Liver (tissue), 9 donors: Measurements from ENCODE around the gene TENT5C. TPM values are rescaled to one million over a fixed set of nuclear protein-coding genes. Genes with fewer than 3 reads are reported as not detected.

Experiments
- DNase-seq: peaks from one replicate; pipeline ENCODE4 v3.0.0-alpha.2; 2017; ENCODE audit warnings: low spot score
- H3K27ac ChIP-seq, 2 donors: one replicate each; pipeline ENCODE4 v1.7.0; 2013; ENCODE audit warnings: inconsistent platforms in 2 of 2, low read length in 2 of 2, control low read depth in 1 of 2, low read depth in 1 of 2, mild to moderate bottlenecking in 1 of 2
- H3K27me3 ChIP-seq, 4 donors: one replicate each; pipeline versions ENCODE4 v1.6.1 to v1.7.0; 2013; ENCODE audit warnings: low read length in 3 of 4, inconsistent platforms in 1 of 4, mild to moderate bottlenecking in 1 of 4, moderate library complexity in 1 of 4; ENCODE audit not compliant: control insufficient read depth in 4 of 4, insufficient read depth in 4 of 4
- H3K36me3 ChIP-seq, 4 donors: one replicate each; pipeline versions ENCODE4 v1.6.1 to v1.7.0; 2013; ENCODE audit warnings: low read length in 3 of 4, mild to moderate bottlenecking in 3 of 4, low read depth in 1 of 4, moderate library complexity in 1 of 4; ENCODE audit not compliant: control insufficient read depth in 4 of 4, insufficient read depth in 3 of 4
- H3K4me1 ChIP-seq, 4 donors: one replicate each; pipeline versions ENCODE4 v1.6.1 to v1.7.0; 2013; ENCODE audit warnings: low read length in 3 of 4, mild to moderate bottlenecking in 3 of 4, moderate library complexity in 1 of 4; ENCODE audit not compliant: control insufficient read depth in 4 of 4, insufficient read depth in 4 of 4
- H3K4me3 ChIP-seq, 3 donors: one replicate each; pipeline versions ENCODE4 v1.6.1 to v1.7.0; 2013; ENCODE audit warnings: low read length in 3 of 3, control low read depth in 1 of 3, low read depth in 1 of 3, mild to moderate bottlenecking in 1 of 3
- H3K9ac ChIP-seq, 2 donors: one replicate each; pipeline ENCODE4 v1.7.0; 2013; ENCODE audit warnings: low read length in 2 of 2, mild to moderate bottlenecking in 2 of 2, moderate library complexity in 2 of 2, control low read depth in 1 of 2, low read depth in 1 of 2
- H3K9me3 ChIP-seq, 4 donors: one replicate each; pipeline versions ENCODE4 v1.6.1 to v1.7.0; 2013; ENCODE audit warnings: low read length in 3 of 4; ENCODE audit not compliant: control insufficient read depth in 4 of 4
- ATF3 ChIP-seq: IDR thresholded peaks from 2 replicates; pipeline ENCODE4 v1.6.1; 2016; ENCODE audit warnings: antibody characterized with exemption
- CTCF ChIP-seq: fragments of 150-350 bp; IDR thresholded peaks from 2 replicates; pipeline ENCODE4 v1.5.1; 2017; ENCODE audit warnings: improper control_type of control experiment, low read depth, low read length; ENCODE audit not compliant: missing input control
- EGR1 ChIP-seq, 2 donors: IDR thresholded peaks; 2 replicates each; pipeline ENCODE4 v1.6.1; 2016 to 2018; ENCODE audit warnings: antibody characterized with exemption in 2 of 2, low read depth in 2 of 2
- GABPA ChIP-seq, 2 donors: IDR thresholded peaks in 1 of 2; conservative IDR thresholded peaks in 1 of 2; 2 replicates each; pipeline ENCODE4 v1.6.1; 2016; ENCODE audit warnings: antibody characterized with exemption in 2 of 2, mild to moderate bottlenecking in 1 of 2, moderate library complexity in 1 of 2
- HNF4G ChIP-seq: IDR thresholded peaks from 2 replicates; pipeline ENCODE4 v1.6.1; 2016; ENCODE audit warnings: antibody characterized with exemption
- MAX ChIP-seq: IDR thresholded peaks from 2 replicates; pipeline ENCODE4 v1.6.1; 2016; ENCODE audit warnings: antibody characterized with exemption
- REST ChIP-seq: IDR thresholded peaks from 2 replicates; pipeline ENCODE4 v1.6.1; 2016; ENCODE audit warnings: antibody characterized with exemption, mild to moderate bottlenecking
- TAF1 ChIP-seq: conservative IDR thresholded peaks from 2 replicates; pipeline ENCODE4 v1.6.1; 2016; ENCODE audit warnings: antibody characterized with exemption, mild to moderate bottlenecking
- YY1 ChIP-seq: IDR thresholded peaks from 2 replicates; pipeline ENCODE4 v1.6.1; 2016; ENCODE audit warnings: antibody characterized with exemption, mild to moderate bottlenecking
- whole genome bisulfite sequencing: extraction: QIAGEN DNeasy Blood & Tissue Kit; methylation state at CpG from one replicate; pipeline ENCODE4 v1.1.7; 2013; 5-methylcytosine and 5-hydroxymethylcytosine counted together
- polyA plus RNA-seq, 2 donors: library from polyadenylated mRNA; stranded (reverse) in 1 of 2; unstranded in 1 of 2; fragments of 200-250 nt in 1 of 2; fragments of >200 nt in 1 of 2; fragmentation: Nextera tagmentation in 1 of 2; extraction: Ambion mirVana in 1 of 2; gene quantifications; one replicate each; pipeline versions ENCODE4 v1.2.1 to v1.2.3, GENCODE V29; 2013 to 2015
- total RNA-seq, 2 donors: library from RNA; depleted of rRNA; stranded (reverse); fragments of >200 nt; gene quantifications; one replicate each; pipeline ENCODE4 v1.2.3, GENCODE V29; 2014
- donor health status: healthy.
- donor health status: healthy.
- donor health status: healthy.
- donor health status: healthy.
- donor health status: healthy.

The TENT5C gene
- total and polyA plus RNA-seq, 4 donors = 1.1 to 200 (median 4.8) TPM

DNA sequence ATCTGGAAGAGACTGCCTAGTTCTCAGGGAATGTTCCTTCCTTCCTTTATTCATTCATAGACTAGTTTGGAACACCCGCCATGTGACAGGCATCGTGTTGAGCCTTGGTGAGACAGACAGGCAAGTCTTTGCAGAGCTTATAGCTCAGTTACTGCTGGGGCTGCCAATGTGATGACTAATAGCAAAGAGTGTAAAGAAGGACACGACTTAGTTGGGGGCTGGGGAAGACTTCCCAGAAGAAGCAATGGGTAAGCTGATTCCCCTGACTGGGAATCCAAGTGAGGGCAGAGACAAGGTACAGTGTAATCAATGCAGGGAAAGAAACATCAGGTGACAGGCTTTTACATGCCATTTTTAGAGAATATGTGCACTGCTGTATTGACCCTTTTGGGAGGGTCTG lies 51.2 kb downstream of the TENT5C start:
- Histone ChIP-seq H3K27me3 (no peaks in the 10 kb centered on the region), H3K9ac (no peak overlapping the region), H3K4me3 (no peak overlapping the region), H3K27ac (no peak overlapping the region), H3K9me3 (no peaks in the 10 kb centered on the region), H3K4me1 (no peaks in the 10 kb centered on the region), H3K36me3 (no peaks in the 10 kb centered on the region)
- no peak for TF ChIP-seq EGR1 (IDR thresholded peaks at IDR 0.05; ENCODE audit: low read depth in 2 of 2)
- TF ChIP-seq HNF4G = no peak
- TF ChIP-seq CTCF = no peak
- TF ChIP-seq YY1 = no peak
- TF ChIP-seq ATF3 = no peak
- TF ChIP-seq REST = no peak
- TF ChIP-seq MAX = no peak
- no peak for TF ChIP-seq GABPA (IDR thresholded peaks at IDR 0.05 in 1 of 2, conservative IDR thresholded peaks at IDR 0.05 in 1 of 2)
- no peak for DNase-seq
- 72% methylated on average over 3 of the region's 3 CpGs for WGBS

- H3K27ac ChIP-seq = no peak overlapping the region
- no peak overlapping the region for H3K9ac ChIP-seq
- no peaks in the 10 kb centered on the region for H3K27me3 ChIP-seq
These were observed 52.3 kb downstream of the TENT5C start for GRCh38 chr1:117657949-117658660.

More at GRCh38 chr1:117657949-117658660, 52.3 kb downstream of the TENT5C start:
- Histone ChIP-seq H3K4me3 (no peak overlapping the region), H3K9me3 (no peaks in the 10 kb centered on the region), H3K36me3 (no peaks in the 10 kb centered on the region), H3K4me1 (no peaks in the 10 kb centered on the region)
- TF ChIP-seq TAF1 (no peak), REST (no peak)
- WGBS = 92% methylated on average over 5 of the region's 5 CpGs
- no peak for DNase-seq
